GM19099 (cell line): Measurements from ENCODE around the gene TCF21.

Experiments
- POLR2A ChIP-seq: IDR thresholded peaks from 3 replicates; pipeline ENCODE4 v1.6.1; 2011; ENCODE audit warnings: low read depth; ENCODE audit not compliant: insufficient read length; ENCODE audit errors: extremely low read depth

The TCF21 gene

DNA sequence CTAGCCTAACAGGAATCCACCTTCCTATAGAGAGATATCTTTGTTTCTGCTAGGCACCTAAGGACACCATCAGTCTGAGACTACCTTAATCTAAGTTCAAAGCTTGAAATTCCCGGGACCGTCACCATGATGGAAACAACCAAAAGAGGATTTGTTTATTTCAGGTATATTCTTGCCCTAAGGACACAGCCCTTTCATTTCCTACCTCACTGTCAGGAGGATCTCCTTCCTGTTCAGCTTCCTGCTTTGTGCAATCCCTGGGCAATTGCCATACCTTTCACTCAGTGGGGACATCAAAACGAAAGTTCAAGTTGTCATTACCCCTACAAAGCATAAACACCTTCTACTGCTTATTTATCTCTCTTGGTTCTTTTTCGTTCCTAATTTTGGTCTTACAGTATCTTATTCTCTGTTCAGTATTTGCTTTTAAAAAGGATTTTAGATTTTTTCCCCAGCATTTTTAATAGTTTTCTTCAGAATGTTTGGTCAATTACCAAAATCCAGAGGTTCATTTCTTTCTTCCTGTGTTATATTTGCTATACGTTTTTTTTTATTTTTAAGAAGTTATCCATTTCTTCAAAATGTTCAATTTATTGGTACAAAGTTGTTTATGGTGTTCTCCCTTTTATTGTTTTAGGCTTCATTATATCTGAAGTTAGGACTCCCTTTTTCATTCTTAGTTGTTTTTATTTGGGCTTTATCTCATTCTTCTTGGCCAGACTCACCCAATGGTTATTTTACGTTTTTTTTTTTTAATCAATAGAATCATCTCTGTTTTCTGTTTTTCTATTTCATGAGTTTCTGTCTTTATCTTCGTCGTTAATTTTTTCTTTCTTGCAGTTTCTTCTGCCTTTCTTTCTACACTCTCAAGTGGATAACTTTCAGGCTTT is 51.1 kb downstream of the TCF21 start:
- TF ChIP-seq POLR2A: no peak
